K562 (cell line): Measurements from ENCODE around the gene CRTAP. TPM values are rescaled to one million over a fixed set of nuclear protein-coding genes. Genes with fewer than 3 reads are reported as not detected.
A peak's percentile ranks its signal among the peaks of the same experiment; 100 is the strongest.

Experiments used
- CBX5 ChIP-seq: IDR thresholded peaks from 2 replicates; pipeline ENCODE4 v1.6.1; 2014; ENCODE audit warnings: low read depth, borderline replicate concordance
- CCNT2 ChIP-seq: IDR thresholded peaks from 2 replicates; pipeline ENCODE4 v1.6.1; 2011; ENCODE audit warnings: borderline replicate concordance, low read depth, mild to moderate bottlenecking, moderate library complexity, mixed read lengths, low read length; ENCODE audit not compliant: insufficient read length; ENCODE audit errors: extremely low read depth
- ETV5 ChIP-seq: sonication (generic); formaldehyde crosslinking; IDR thresholded peaks from 2 replicates; pipeline ENCODE4 v1.4.0; 2020; ENCODE audit warnings: low read depth, mild to moderate bottlenecking, missing genetic modification reagents
- HIVEP1 ChIP-seq: fragments of 250-450 bp; sonication (Bioruptor Pico); IDR thresholded peaks from 2 replicates; pipeline ENCODE4 v1.4.0; 2020; ENCODE audit warnings: mild to moderate bottlenecking
- HNRNPL ChIP-seq: fragments of 200-400 bp; formaldehyde crosslinking; IDR thresholded peaks from 2 replicates; pipeline ENCODE4 v1.6.1; 2017; ENCODE audit warnings: low read depth, mild to moderate bottlenecking, low read length
- NCOA6 ChIP-seq: fragments of 450-650 bp; IDR thresholded peaks from 2 replicates; pipeline ENCODE4 v1.6.1; 2017; ENCODE audit warnings: mild to moderate bottlenecking
- NRF1 ChIP-seq, 2 experiments: fragments of 450-650 bp; IDR thresholded peaks in 1 of 2; conservative IDR thresholded peaks in 1 of 2; 2 replicates each; pipeline ENCODE4 v1.6.1; 2014; ENCODE audit warnings: mild to moderate bottlenecking in 2 of 2
- POLR2AphosphoS5 ChIP-seq: IDR thresholded peaks from 2 replicates; pipeline ENCODE4 v1.6.1; 2011; ENCODE audit warnings: mild to moderate bottlenecking, low read depth, low read length, moderate library complexity; ENCODE audit not compliant: control insufficient read depth, insufficient read depth
- SIN3A ChIP-seq, 2 experiments: fragments of 150-350 bp in 1 of 2; IDR thresholded peaks; 2 replicates each; pipeline ENCODE4 v1.6.1; 2011 to 2016; ENCODE audit warnings: borderline replicate concordance in 2 of 2, low read depth in 2 of 2, low read length in 2 of 2, mild to moderate bottlenecking in 2 of 2, moderate library complexity in 2 of 2; ENCODE audit not compliant: control insufficient read depth in 1 of 2
- STAT5B ChIP-seq: fragments of 250-450 bp; sonication (Bioruptor Pico); IDR thresholded peaks from 2 replicates; pipeline ENCODE4 v1.8.0; 2021; ENCODE audit warnings: mild to moderate bottlenecking, inconsistent platforms
- ZNF12 ChIP-seq: sonication (generic); formaldehyde crosslinking; IDR thresholded peaks from 2 replicates; pipeline ENCODE4 v1.4.0; 2020; ENCODE audit warnings: mild to moderate bottlenecking, missing genetic modification reagents
- ZNF41 ChIP-seq: fragments of 250-450 bp; sonication (Bioruptor Pico); conservative IDR thresholded peaks from 2 replicates; pipeline ENCODE4 v1.4.0; 2020; ENCODE audit warnings: mild to moderate bottlenecking
- polyA plus RNA-seq, 8 experiments: library from polyadenylated mRNA; depleted of rRNA in 4 of 8; stranded (reverse) in 5 of 8; unstranded in 3 of 8; fragments of >200 nt; fragmentation: Nextera tagmentation in 2 of 8; fragmentation: Illumina TruSeq in 1 of 8; extraction: Ambion mirVana in 2 of 8; extraction: Trizol in 1 of 8; gene quantifications; 2 replicates each; pipeline versions ENCODE4 v1.2.1 to v1.2.3, GENCODE V29; 2011 to 2014; ENCODE audit warnings: inconsistent platforms in 1 of 8, missing spikeins in 1 of 8
- total RNA-seq, 7 experiments: library from RNA; depleted of rRNA in 6 of 7; stranded (reverse); fragments of >200 nt in 6 of 7; fragmentation: Illumina TruSeq in 2 of 7; extraction: Trizol in 2 of 7; gene quantifications; 2 replicates each; pipeline versions ENCODE4 v1.2.1 to v1.2.3, GENCODE V29; 2011 to 2021; ENCODE audit warnings: low replicate concordance in 1 of 7
- TF ChIP-seq, protein P1 (sequence below): sonication (generic); formaldehyde crosslinking; IDR thresholded peaks from 2 replicates; pipeline ENCODE4 v1.8.1; 2023; ENCODE audit warnings: mild to moderate bottlenecking, missing genetic modification reagents, moderate library complexity
- TF ChIP-seq, protein P2 (sequence below): fragments of 250-450 bp; sonication (Bioruptor Pico); IDR thresholded peaks from 2 replicates; pipeline ENCODE4 v1.4.0; 2020; ENCODE audit warnings: mild to moderate bottlenecking
- TF ChIP-seq, protein P3 (sequence below): sonication (generic); formaldehyde crosslinking; IDR thresholded peaks from 2 replicates; pipeline ENCODE4 v1.8.0; 2022; ENCODE audit warnings: mild to moderate bottlenecking, missing genetic modification reagents, borderline replicate concordance
- TF ChIP-seq, protein P4 (sequence below): IDR thresholded peaks from 3 replicates; pipeline ENCODE4 v1.6.1; 2011; ENCODE audit warnings: borderline replicate concordance, mild to moderate bottlenecking, moderate library complexity; ENCODE audit not compliant: insufficient read length; ENCODE audit errors: extremely low read depth

CRTAP gene
- total and polyA plus RNA-seq, 9 of the 15 experiments (the other 6 are each of a cell fraction or from before 2014, with no cell fraction given): 10.0 to 121 (median 53.0) TPM

DNA sequence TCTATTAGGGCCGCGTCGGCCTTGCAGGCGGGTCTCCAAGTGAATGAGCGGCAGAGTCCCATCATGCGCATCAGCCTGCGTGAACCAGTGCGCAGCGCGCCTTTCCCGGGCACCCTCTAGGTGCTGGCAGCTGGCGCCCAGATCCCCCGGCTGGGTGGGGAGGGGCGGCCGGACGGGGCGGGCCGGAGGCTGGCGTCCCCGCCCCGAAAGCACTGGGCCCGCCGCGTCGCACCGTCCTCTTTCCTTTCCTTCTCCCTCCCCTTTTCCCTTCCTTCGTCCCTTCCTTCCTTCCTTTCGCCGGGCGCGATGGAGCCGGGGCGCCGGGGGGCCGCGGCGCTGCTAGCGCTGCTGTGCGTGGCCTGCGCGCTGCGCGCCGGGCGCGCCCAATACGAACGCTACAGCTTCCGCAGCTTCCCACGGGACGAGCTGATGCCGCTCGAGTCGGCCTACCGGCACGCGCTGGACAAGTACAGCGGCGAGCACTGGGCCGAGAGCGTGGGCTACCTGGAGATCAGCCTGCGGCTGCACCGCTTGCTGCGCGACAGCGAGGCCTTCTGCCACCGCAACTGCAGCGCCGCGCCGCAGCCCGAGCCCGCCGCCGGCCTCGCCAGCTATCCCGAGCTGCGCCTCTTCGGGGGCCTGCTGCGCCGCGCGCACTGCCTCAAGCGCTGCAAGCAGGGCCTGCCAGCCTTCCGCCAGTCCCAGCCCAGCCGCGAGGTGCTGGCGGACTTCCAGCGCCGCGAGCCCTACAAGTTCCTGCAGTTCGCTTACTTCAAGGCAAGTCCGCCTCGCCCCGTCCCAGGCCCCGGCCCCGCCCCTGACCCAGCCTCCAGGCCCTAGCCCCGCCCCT lies at the start of gene CRTAP (continued):
- TF ChIP-seq, protein P1, sequence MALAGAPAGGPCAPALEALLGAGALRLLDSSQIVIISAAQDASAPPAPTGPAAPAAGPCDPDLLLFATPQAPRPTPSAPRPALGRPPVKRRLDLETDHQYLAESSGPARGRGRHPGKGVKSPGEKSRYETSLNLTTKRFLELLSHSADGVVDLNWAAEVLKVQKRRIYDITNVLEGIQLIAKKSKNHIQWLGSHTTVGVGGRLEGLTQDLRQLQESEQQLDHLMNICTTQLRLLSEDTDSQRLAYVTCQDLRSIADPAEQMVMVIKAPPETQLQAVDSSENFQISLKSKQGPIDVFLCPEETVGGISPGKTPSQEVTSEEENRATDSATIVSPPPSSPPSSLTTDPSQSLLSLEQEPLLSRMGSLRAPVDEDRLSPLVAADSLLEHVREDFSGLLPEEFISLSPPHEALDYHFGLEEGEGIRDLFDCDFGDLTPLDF: peak; percentile 32; the same call in 1 of the 2 replicates
- TF ChIP-seq HIVEP1 (peak; percentile 15; the same call in 1 of the 2 replicates), CBX5 (peak; percentile 9; the same call in 1 of the 2 replicates), ZNF41 (CRISPR knock-in tag) (0 out of 2 replicates have a peak, but pooled peaks have one; percentile 51), ETV5 (CRISPR knock-in tag) (peak; percentile 62; the same call in 1 of the 2 replicates), POLR2AphosphoS5 (peak; percentile 35; the same call in 1 of the 2 replicates), ZNF12 (CRISPR knock-in tag) (peak; percentile 86), CCNT2 (peak; percentile 68), SIN3A (IDR thresholded peaks at IDR 0.05; ENCODE audit: borderline replicate concordance in 2 of 2, control insufficient read depth in 1 of 2, low read depth in 2 of 2, low read length in 2 of 2) (0 out of 4 replicates have a peak, but pooled peaks have one; percentile 18 to 25), NCOA6 (peak; percentile 73), HNRNPL (peak; percentile 61; the same call in 1 of the 2 replicates), NRF1 (conservative IDR thresholded peaks at IDR 0.05 in 1 of 2, IDR thresholded peaks at IDR 0.05 in 1 of 2) (peak; percentile 82 to 84), STAT5B (no peak)
- TF ChIP-seq, protein P2, sequence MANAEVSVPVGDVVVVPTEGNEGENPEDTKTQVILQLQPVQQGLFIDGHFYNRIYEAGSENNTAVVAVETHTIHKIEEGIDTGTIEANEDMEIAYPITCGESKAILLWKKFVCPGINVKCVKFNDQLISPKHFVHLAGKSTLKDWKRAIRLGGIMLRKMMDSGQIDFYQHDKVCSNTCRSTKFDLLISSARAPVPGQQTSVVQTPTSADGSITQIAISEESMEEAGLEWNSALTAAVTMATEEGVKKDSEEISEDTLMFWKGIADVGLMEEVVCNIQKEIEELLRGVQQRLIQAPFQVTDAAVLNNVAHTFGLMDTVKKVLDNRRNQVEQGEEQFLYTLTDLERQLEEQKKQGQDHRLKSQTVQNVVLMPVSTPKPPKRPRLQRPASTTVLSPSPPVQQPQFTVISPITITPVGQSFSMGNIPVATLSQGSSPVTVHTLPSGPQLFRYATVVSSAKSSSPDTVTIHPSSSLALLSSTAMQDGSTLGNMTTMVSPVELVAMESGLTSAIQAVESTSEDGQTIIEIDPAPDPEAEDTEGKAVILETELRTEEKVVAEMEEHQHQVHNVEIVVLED (CRISPR knock-in tag): peak; percentile 75
- TF ChIP-seq, protein P3, sequence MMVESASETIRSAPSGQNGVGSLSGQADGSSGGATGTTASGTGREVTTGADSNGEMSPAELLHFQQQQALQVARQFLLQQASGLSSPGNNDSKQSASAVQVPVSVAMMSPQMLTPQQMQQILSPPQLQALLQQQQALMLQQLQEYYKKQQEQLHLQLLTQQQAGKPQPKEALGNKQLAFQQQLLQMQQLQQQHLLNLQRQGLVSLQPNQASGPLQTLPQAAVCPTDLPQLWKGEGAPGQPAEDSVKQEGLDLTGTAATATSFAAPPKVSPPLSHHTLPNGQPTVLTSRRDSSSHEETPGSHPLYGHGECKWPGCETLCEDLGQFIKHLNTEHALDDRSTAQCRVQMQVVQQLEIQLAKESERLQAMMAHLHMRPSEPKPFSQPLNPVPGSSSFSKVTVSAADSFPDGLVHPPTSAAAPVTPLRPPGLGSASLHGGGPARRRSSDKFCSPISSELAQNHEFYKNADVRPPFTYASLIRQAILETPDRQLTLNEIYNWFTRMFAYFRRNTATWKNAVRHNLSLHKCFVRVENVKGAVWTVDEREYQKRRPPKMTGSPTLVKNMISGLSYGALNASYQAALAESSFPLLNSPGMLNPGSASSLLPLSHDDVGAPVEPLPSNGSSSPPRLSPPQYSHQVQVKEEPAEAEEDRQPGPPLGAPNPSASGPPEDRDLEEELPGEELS (CRISPR knock-in tag): 0 out of 2 replicates have a peak, but pooled peaks have one; percentile 51
- TF ChIP-seq, protein P4, sequence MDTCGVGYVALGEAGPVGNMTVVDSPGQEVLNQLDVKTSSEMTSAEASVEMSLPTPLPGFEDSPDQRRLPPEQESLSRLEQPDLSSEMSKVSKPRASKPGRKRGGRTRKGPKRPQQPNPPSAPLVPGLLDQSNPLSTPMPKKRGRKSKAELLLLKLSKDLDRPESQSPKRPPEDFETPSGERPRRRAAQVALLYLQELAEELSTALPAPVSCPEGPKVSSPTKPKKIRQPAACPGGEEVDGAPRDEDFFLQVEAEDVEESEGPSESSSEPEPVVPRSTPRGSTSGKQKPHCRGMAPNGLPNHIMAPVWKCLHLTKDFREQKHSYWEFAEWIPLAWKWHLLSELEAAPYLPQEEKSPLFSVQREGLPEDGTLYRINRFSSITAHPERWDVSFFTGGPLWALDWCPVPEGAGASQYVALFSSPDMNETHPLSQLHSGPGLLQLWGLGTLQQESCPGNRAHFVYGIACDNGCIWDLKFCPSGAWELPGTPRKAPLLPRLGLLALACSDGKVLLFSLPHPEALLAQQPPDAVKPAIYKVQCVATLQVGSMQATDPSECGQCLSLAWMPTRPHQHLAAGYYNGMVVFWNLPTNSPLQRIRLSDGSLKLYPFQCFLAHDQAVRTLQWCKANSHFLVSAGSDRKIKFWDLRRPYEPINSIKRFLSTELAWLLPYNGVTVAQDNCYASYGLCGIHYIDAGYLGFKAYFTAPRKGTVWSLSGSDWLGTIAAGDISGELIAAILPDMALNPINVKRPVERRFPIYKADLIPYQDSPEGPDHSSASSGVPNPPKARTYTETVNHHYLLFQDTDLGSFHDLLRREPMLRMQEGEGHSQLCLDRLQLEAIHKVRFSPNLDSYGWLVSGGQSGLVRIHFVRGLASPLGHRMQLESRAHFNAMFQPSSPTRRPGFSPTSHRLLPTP: no peak
